WERI-Rb-1 (cell line): ENCODE results near the gene SLC35A4.

Experiments used
- DNase-seq: peaks from one replicate; pipeline ENCODE4 v3.0.0-alpha.2; 2020
- H3K27ac ChIP-seq: fragments of 250-450 bp; sonication (Bioruptor Pico); 2 replicates; pipeline ENCODE4 v1.5.1; 2020; ENCODE audit warnings: mild to moderate bottlenecking, moderate library complexity
- H3K27me3 ChIP-seq: fragments of 250-450 bp; sonication (Bioruptor Pico); 2 replicates; pipeline ENCODE4 v1.5.1; 2021; ENCODE audit warnings: mild to moderate bottlenecking, low read depth, moderate library complexity; ENCODE audit not compliant: insufficient read depth, severe bottlenecking
- H3K36me3 ChIP-seq: fragments of 250-450 bp; sonication (Bioruptor Pico); 2 replicates; pipeline ENCODE4 v1.5.1; 2020; ENCODE audit warnings: mild to moderate bottlenecking, moderate library complexity
- H3K4me3 ChIP-seq: 2 replicates; pipeline ENCODE4 v1.5.1; 2011; ENCODE audit warnings: low read depth, mild to moderate bottlenecking, control low read depth, low read length
- H3K9me3 ChIP-seq: fragments of 250-450 bp; sonication (Bioruptor Pico); 2 replicates; pipeline ENCODE4 v1.5.1; 2021; ENCODE audit warnings: mild to moderate bottlenecking, moderate library complexity; ENCODE audit not compliant: severe bottlenecking
- CTCF ChIP-seq: IDR thresholded peaks from 2 replicates; pipeline ENCODE4 v1.5.1; 2011; ENCODE audit warnings: low read depth, mild to moderate bottlenecking, control low read depth, inconsistent platforms, low read length

Gene SLC35A4

GRCh38 chr5:140570058-140570457 is 5.4 kb downstream of the SLC35A4 start:
- Histone ChIP-seq H3K27me3 (no peaks in the 10 kb centered on the region), H3K4me3 (no peak overlapping the region), H3K9me3 (no peaks in the 10 kb centered on the region), H3K27ac (no peak overlapping the region), H3K36me3 (peaks cover 25% of the 10 kb centered on the region)
- TF ChIP-seq CTCF = no peak
- no peak for DNase-seq

- no peak for DNase-seq
- no peak for TF ChIP-seq CTCF
- Histone ChIP-seq H3K36me3 (peaks cover 25% of the 10 kb centered on the region), H3K27ac (no peak overlapping the region), H3K9me3 (no peaks in the 10 kb centered on the region), H3K27me3 (no peaks in the 10 kb centered on the region), H3K4me3 (no peak overlapping the region)
Observed at GRCh38 chr5:140570488-140570887, 5.9 kb downstream of the SLC35A4 start.

- DNase-seq = no peak
- Histone ChIP-seq H3K36me3 (peaks cover 20% of the 10 kb centered on the region), H3K27ac (no peak overlapping the region), H3K27me3 (no peaks in the 10 kb centered on the region), H3K9me3 (no peaks in the 10 kb centered on the region), H3K4me3 (no peak overlapping the region)
- TF ChIP-seq CTCF = no peak
Observed at GRCh38 chr5:140571105-140571504, 6.5 kb downstream of the SLC35A4 start.

GRCh38 chr5:140573683-140574082 is 9.1 kb downstream of the SLC35A4 start:
- no peaks in the 10 kb centered on the region for H3K27me3 ChIP-seq
- H3K36me3 ChIP-seq = no peaks in the 10 kb centered on the region
- H3K4me3 ChIP-seq = no peak overlapping the region
- no peak for TF ChIP-seq CTCF
- H3K9me3 ChIP-seq = no peaks in the 10 kb centered on the region
- no peak for DNase-seq
- no peak overlapping the region for H3K27ac ChIP-seq

- Histone ChIP-seq H3K36me3 (no peaks in the 10 kb centered on the region), H3K9me3 (no peaks in the 10 kb centered on the region), H3K4me3 (no peak overlapping the region), H3K27ac (no peak overlapping the region), H3K27me3 (no peaks in the 10 kb centered on the region)
- no peak for TF ChIP-seq CTCF
- no peak for DNase-seq
Observed at GRCh38 chr5:140574165-140574564, 9.5 kb downstream of the SLC35A4 start.

- peak; percentile 60 for DNase-seq
- no peaks in the 10 kb centered on the region for H3K9me3 ChIP-seq
- no peak overlapping the region for H3K4me3 ChIP-seq
- no peaks in the 10 kb centered on the region for H3K27me3 ChIP-seq
- no peak overlapping the region for H3K27ac ChIP-seq
- H3K36me3 ChIP-seq = no peaks in the 10 kb centered on the region
- TF ChIP-seq CTCF = peak; percentile 42
Observed at GRCh38 chr5:140575309-140575708, 10.7 kb downstream of the SLC35A4 start.
